A549 (cell line): ENCODE data around the gene D2HGDH.

Experiments
- JUN ChIP-seq, 2 experiments: fragments of >200 bp; sonication (Bioruptor Twin); formaldehyde crosslinking; IDR thresholded peaks; 2 replicates in 1 of 2; 3 replicates in 1 of 2; pipeline ENCODE4 v1.6.1; 2016 to 2017
- MAFK ChIP-seq: fragments of 450-650 bp; IDR thresholded peaks from 2 replicates; pipeline ENCODE4 v1.6.1; 2014; ENCODE audit not compliant: partially characterized antibody
- MAX ChIP-seq: IDR thresholded peaks from 2 replicates; pipeline ENCODE4 v1.6.1; 2012
- RCOR1 ChIP-seq: fragments of 150-350 bp; IDR thresholded peaks from 2 replicates; pipeline ENCODE4 v1.6.1; 2014; ENCODE audit warnings: antibody characterized with exemption, low read length, low read depth
- TF ChIP-seq, protein P1 (sequence below): fragments of >200 bp; sonication (Bioruptor Twin); formaldehyde crosslinking; IDR thresholded peaks from 3 replicates; pipeline ENCODE4 v1.5.1; 2016

GRCh38 chr2:241729868-241730267, 4.6 kb upstream of the D2HGDH start:
- TF ChIP-seq MAX (no peak), JUN (IDR thresholded peaks at IDR 0.05) (no peak), MAFK (no peak), RCOR1 (no peak)
- TF ChIP-seq, protein P1, sequence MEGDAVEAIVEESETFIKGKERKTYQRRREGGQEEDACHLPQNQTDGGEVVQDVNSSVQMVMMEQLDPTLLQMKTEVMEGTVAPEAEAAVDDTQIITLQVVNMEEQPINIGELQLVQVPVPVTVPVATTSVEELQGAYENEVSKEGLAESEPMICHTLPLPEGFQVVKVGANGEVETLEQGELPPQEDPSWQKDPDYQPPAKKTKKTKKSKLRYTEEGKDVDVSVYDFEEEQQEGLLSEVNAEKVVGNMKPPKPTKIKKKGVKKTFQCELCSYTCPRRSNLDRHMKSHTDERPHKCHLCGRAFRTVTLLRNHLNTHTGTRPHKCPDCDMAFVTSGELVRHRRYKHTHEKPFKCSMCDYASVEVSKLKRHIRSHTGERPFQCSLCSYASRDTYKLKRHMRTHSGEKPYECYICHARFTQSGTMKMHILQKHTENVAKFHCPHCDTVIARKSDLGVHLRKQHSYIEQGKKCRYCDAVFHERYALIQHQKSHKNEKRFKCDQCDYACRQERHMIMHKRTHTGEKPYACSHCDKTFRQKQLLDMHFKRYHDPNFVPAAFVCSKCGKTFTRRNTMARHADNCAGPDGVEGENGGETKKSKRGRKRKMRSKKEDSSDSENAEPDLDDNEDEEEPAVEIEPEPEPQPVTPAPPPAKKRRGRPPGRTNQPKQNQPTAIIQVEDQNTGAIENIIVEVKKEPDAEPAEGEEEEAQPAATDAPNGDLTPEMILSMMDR: no peak
